Sciatic nerve (tissue), 2 donors: ENCODE measurements around the gene AMZ1. TPM values are rescaled to one million over a fixed set of nuclear protein-coding genes. Genes with fewer than 3 reads are reported as not detected.

Experiments used
- ATAC-seq: fragments of 200-7000 bp; cut with Tn5 transposase; one replicate; pipeline ENCODE4 v1.9.1; 2020; ENCODE audit warnings: mild to moderate bottlenecking, moderate library complexity
- DNase-seq: peaks from one replicate; pipeline ENCODE4 v3.0.0-alpha.2; 2020; ENCODE audit warnings: low spot score
- intact Hi-C: fragments of 100-400 bp; cut with DNase I; formaldehyde crosslinking; loops from one replicate; pipeline ENCODE4 v1.14.2; 2022
- total RNA-seq: library from RNA; stranded (reverse); fragmentation: NEBNext Ultra II Directional; extraction: Animal tissue kit (Norgen Biotek cat#: 25700); gene quantifications from one replicate; pipeline ENCODE4 v1.2.1, GENCODE V29; 2021
- donor health status: DM: no; HTN: no; CAD: no.
- donor health status: DM: no; HTN: no; CAD: no.

AMZ1 gene
- total RNA-seq, 1 donor from 2014 or later = 0.31 TPM

DNA sequence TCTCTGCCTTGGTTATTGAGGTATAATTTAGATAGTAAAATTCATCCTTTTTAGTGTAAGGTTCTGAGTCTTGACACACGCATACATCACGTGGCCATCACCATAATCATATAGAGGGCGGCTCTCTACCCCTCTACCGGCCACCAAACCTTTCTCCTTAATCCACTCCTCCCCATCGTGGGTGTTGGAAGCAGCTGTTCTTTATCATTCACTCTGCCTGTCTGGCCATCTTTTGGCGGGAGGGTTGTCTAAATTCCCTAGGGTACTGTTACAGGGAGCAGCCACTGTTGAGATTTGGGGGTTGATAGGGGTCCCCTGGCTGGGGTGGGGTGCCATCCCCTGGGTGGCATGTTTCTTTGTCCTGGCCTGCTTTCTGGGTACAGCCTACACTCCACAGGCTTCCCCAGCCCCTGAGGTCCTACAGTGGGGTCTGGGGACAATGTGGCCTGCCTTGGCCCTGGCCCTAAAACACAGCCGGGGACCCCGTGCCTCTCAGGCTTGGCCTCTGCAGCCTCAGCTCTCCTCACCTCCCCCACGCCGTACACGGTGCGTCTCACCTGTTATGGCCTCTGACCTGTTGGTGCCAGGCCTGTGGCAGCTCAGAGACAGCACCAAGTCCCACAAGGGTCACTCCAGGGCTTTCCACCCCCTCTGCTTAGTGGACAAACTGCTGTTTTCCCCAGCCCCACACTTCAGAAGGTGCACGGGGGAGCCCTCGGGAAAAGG lies 17.5 kb downstream of the AMZ1 start:
- no peak for ATAC-seq
- intact Hi-C loops = no loop called here
- DNase-seq = no peak

DNA sequence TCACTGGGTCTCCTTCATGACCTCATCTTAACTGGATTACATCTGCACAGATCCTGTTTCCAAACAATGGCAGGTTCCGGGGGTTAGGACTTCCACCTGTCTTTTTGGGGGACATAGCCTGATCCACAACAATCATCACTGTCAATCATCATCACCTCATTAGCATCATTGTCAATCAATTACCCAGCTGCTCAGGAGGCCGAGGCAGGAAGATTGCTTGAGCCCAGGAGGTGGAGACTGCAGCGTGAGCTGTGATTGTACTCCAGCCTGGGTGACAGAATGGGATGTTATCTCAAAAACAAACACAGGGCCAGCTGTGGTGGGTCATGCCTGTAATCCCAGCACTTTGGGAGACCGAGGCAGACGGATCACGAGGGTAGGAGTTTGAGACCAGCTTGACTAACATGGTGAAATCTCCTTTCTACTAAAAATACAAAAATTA lies 18.7 kb downstream of the AMZ1 start:
- intact Hi-C loops = no loop called here
- ATAC-seq (no peak), DNase-seq (no peak)

DNA sequence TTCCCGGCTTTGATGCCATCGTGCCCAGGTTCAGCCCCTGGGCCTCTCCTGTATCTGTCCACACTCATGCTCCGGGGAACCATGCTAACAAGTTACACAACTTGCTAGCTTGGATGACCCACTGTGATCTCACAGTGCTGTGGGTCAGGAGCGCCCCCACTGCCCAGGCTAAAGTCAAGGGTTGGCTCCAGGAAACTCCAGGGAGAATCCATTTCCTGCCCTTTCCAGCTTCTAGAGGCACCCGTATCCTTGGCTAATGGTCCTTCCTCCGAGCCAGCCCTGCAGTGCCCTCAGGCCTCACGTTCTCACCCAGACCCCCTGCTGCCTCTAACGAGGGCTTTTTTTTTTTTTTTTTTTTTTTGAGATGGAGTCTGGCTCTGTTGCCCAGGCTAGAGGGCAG lies 19.5 kb downstream of the AMZ1 start:
- DNase-seq = no peak
- no peak for ATAC-seq
- intact Hi-C loops = no loop called here

DNA sequence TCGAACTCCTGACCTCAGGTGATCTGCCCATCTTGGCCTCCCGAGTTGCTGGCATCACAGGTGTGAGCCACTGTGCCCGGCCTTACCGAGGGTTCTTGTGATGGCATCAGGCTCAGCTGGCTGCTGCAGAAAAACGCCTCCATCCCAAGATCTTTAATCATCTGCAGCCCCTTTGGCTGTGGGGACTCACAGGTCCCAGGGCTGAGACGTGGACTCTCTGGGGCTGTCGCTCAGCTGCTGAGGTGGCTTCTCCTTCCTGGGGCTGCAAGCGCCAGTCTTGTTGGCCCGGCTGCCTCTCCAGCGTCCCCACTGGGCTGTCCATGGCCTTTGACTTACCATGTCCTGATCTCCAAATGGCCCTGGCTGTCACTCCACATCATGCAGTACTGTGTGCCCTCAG lies 20.0 kb downstream of the AMZ1 start:
- ATAC-seq (no peak), DNase-seq (no peak)
- intact Hi-C loops = no loop called here

DNA sequence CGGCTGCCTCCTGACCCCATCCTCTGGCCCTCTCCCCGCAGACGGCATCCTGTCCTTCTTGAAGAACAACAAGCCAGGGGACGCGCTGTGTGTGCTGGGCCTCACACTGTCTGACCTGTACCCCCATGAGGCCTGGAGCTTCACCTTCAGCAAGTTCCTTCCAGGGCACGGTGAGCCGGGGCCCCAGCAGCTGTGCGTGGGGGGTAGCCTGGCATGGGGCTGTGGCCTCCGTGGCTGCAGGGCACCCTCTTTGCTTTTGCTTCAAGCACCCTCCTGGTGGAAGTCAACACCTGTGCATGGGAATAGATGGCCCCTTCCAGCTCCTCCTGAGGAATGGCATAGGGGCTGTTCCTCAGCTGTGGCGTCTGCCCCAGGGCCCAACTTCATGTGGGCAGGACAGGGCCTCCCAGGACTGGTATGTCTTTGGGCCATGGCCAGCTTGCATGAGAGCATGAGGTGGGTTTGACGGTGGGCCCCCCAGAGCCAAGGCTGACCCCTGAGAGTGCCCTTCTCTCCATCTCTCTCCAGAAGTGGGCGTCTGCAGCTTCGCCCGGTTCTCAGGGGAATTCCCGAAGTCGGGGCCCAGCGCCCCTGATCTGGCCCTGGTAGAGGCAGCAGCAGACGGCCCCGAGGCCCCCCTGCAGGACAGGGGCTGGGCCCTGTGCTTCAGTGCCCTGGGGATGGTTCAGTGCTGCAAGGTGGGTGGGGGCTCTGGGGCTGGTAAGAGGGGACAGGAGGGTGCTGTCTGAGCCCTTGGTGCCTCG lies 20.7 kb downstream of the AMZ1 start:
- DNase-seq = no peak
- intact Hi-C loops = no loop called here
- ATAC-seq = no peak

DNA sequence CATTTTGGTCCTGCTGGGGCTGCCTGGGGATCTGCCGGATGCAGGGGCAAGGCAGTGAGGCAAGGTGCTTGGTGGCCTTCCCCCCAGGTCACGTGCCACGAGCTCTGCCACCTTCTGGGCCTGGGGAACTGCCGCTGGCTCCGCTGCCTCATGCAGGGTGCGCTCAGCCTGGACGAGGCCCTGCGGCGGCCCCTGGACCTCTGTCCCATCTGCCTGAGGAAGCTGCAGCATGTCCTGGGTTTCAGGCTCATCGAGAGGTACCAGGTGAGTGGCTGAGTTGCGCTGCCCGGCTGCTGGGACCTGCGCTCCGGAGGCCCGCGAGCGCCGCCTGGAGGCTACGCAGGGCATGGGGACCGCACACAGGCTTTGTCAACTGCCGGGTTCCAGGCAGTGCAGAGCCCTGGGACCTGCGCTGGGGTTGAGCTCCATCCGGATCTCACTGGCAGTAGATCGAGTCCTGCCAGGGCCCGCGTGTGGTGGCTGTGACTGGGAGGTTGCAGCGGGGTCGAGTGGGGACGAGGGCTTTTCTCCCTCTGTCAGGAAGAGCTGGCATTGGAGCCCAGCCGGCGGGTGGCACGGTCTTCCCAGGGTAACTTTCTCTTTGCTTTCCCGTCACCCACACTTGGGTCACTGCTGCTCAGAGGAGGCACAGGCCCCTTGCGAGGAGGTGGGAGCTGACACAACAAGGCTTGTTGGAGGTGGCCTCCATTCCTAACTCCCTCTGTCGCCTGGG lies 21.7 kb downstream of the AMZ1 start:
- ATAC-seq (peak; percentile 74), DNase-seq (no peak)
- intact Hi-C loops = loop anchor here (10.0 kb wide), 1 partner anchor 115 kb away; no protein-coding TSS in a partner anchor

DNA sequence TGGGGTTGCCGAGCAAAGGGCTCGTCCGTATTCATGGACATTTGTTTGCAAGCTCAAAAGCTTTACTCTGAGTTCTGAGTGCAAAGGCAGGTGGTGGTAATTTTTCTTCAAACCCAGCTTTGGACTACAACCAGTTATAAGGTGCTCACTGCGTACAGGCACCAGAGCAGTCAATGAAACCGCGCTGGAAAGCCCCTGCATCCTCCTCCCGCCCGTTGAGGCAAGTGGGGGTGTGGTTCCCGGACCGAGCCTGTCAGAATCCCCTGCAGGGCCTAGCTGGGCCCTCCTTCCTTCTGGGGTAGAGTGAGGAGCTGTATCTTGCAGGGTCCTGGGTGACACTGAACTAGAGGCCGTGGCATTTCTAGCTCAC lies 22.3 kb downstream of the AMZ1 start:
- intact Hi-C loops = loop anchor here (10.0 kb wide), 1 partner anchor 115 kb away; no protein-coding TSS in a partner anchor
- ATAC-seq (no peak), DNase-seq (no peak)

DNA sequence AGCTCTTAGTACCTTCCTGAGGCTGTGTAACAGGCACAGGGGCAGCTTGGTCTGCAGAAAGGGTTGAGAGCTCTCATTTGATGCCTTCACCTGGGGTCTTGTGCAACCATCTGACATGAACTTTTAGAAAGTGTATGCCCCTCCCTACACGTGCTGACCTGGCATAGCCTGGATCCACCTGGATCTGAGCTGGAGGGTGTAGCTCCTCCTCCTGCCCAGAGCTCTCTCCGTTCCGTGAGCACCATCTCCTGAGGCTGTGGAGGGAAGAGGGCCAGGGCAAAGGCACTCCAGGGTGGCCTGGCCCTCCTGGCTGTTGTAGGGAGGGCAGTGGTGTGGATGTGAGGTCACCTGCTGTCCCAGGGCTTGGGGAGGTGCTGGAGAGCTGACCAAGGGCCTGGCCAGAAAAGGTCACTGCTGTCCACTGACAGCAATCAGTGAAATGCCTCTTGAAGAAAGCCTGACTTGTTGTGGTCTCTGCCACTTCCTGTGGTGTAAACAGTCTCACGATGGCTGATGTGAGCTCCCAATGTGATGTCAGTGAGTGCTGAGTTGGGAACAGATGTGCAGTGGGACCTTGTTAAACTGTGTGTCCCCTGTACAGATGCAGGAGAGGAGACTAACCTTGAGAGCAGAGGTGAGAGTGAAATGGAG lies 23.0 kb downstream of the AMZ1 start:
- intact Hi-C loops = loop anchor here (10.0 kb wide), 1 partner anchor 114 kb away; no protein-coding TSS in a partner anchor
- no peak for ATAC-seq
- no peak for DNase-seq

DNA sequence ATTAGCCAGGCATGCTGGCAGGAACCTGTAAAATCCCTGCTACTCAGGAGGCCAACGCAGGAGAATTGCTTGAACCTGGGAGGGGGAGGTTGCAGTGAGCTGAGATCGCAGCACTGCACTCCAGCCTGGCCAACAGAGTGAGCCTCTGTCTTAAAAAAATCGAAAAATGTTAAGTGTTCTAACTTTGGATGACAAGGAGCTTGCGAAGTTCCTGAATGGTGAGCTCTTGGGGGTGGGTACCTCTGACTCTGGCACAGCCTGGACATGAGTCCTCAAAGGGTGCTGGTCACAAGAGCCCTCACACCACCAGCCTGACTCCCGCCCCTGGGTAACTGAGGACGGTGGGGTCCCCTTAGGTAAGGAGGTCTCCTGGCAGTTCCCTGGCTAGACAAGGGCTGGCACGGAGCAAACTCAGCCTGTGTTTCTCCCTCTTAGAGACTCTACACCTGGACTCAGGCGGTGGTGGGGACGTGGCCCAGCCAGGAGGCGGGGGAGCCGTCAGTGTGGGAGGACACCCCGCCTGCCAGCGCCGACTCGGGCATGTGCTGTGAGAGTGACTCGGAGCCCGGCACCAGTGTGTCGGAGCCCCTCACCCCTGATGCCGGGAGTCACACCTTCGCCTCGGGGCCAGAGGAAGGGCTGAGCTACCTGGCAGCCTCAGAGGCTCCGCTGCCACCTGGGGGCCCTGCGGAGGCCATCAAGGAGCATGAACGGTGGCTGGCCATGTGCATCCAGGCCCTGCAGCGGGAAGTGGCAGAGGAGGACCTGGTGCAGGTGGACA lies 24.1 kb downstream of the AMZ1 start:
- DNase-seq (no peak), ATAC-seq (no peak)
- intact Hi-C loops = loop anchor here (10.0 kb wide), 1 partner anchor 113 kb away; no protein-coding TSS in a partner anchor

DNA sequence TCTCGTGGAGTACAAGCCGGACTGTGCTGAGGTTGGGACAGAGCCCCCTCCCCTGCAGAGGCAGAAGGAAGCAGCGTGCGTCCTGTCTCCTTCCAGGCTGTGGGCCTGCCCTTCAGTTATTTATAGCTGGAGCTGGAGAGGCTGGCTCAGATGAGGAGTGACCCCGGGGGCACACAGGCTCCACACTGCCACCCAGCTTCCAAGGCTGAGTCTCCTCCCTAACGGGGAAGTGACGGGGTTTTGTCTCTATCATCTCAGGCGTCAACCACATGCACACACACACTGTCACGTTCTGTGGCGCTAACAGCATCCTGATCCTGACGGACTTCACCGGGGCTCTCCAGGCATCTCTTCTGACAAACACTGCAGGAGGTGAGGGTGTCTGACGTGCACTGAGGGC lies 25.4 kb downstream of the AMZ1 start:
- no peak for DNase-seq
- no peak for ATAC-seq
- intact Hi-C loops = loop anchor here (10.0 kb wide), 1 partner anchor 111 kb away; no protein-coding TSS in a partner anchor

DNA sequence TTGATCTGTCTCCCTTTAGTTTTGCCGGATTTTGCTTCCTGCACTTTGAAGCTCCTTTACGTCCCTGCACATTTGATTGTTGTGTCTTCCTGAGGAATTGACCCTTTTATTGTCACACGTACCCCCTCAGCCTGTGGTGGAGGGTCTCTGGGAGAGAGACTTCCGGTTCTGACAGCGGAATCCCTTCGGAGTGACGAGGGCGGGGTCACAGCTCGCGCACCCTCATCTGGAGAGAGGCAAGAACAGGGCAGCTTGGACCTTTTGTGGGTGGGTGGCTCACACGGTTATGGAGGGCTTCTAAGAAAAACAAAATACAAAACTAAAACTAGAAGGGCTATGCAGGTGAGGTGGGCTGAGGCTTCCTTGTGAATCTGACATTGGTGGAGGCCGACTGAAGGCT lies 26.0 kb downstream of the AMZ1 start:
- ATAC-seq (no peak), DNase-seq (no peak)
- intact Hi-C loops = loop anchor here (10.0 kb wide), 1 partner anchor 111 kb away; no protein-coding TSS in a partner anchor

DNA sequence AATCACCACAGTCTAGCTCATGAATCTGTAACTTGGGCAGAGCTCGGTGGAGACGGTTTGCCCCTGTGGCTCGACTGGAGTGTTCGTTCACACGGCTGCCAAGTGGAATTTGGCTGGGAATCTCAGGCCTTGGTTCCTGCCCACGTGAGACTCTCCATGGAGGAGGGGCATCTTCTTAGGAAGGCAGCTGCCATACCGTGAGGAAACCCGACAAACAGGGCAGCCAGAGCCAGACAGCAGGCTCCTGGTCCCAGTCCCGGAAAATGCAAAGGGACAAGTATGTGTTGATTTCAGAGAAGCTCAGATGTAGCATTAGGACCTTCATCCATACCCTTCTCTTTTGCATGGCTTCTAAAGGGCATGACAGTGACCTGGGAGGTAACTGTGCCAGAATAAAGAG lies 26.6 kb downstream of the AMZ1 start:
- ATAC-seq (no peak), DNase-seq (no peak)
- intact Hi-C loops = loop anchor here (10.0 kb wide), 1 partner anchor 110 kb away; no protein-coding TSS in a partner anchor

DNA sequence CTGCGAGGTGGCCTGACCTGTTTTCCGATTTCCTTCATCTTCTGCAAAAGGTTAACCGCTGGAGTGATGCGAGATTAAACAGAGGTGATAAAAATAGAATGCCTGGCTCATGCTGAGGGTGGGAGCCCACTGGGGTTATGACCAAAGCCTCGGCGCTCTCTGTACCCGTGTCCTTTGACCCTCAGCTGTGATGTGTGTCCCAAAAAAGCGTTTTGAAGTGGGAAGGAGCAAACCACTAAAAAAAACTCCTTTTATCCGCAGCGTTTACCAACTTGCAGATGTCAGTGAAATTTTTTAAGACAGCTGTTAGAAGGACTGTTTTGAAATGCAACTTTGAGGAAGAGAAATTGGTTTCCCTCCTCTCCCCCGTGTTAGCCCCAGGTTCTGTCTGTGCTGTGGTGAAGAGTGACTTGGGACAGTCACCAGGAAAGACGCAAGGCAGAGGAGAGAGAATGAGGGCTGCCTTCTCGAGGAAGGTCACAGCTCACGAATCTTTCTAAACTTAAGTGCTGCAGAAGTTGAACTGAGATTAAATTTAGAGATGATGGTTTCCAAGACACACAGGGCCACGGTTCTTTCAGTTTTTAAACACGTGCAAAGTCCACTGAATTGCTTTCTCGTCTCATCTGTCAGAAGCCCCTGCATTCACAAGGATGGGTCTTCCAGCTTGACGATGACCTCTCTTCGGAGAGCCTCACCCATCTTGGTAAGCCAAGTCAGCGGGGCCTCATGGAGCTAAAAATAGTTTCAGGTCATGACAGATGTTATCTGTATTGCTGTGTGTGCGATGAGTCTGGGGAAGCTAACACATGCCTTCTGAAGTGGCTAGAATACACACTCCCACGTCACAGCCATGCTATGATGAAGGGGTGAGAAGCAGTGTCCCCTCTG lies 27.6 kb downstream of the AMZ1 start:
- ATAC-seq (no peak), DNase-seq (no peak)
- intact Hi-C loops = loop anchor here (10.0 kb wide), 1 partner anchor 109 kb away; no protein-coding TSS in a partner anchor

DNA sequence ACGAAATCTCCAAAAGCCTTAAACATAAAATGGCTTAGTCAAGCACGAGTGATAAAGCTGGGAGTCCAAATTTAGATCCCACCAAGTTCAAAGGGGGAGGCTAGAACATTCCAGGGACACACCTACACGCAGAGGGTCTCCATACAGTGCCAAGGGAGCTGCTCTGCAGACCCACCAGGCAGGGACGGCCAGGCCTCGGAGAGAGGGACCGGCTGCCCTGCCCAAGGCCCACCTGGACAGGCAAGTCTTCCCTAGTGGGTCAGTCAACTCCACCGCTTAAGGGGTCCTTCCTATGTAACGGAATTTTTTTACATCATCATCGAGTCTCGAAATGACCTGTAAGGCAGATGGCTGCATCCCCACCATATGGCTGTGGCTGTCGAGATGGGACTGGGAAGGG lies 28.5 kb downstream of the AMZ1 start:
- intact Hi-C loops = loop anchor here (10.0 kb wide), 1 partner anchor 108 kb away; no protein-coding TSS in a partner anchor

DNA sequence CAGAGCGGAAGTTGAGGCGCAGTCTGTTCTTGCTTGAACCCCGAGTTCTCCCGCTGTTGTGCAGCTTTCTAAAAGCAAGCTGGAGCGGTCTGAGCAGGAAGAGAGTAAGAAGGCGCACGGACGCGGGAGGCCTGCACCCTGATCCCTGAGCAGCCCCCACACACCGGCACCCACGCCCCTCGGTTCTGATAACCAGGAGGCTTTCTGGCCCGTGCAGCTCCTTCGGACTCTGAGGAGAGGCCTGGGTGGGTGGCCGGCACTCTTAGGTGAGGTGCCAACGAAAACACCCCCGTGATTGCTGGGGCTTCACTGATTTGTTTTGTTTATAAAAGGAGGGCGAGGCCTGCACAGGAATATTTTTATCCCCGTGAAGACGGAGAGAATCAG lies 28.9 kb downstream of the AMZ1 start:
- intact Hi-C loops = loop anchor here (10.0 kb wide), 1 partner anchor 108 kb away; no protein-coding TSS in a partner anchor
- ATAC-seq = no peak
- no peak for DNase-seq

More for the DNA sequence above, 28.5 kb downstream of the AMZ1 start:
- DNase-seq = no peak
- no peak for ATAC-seq

DNA sequence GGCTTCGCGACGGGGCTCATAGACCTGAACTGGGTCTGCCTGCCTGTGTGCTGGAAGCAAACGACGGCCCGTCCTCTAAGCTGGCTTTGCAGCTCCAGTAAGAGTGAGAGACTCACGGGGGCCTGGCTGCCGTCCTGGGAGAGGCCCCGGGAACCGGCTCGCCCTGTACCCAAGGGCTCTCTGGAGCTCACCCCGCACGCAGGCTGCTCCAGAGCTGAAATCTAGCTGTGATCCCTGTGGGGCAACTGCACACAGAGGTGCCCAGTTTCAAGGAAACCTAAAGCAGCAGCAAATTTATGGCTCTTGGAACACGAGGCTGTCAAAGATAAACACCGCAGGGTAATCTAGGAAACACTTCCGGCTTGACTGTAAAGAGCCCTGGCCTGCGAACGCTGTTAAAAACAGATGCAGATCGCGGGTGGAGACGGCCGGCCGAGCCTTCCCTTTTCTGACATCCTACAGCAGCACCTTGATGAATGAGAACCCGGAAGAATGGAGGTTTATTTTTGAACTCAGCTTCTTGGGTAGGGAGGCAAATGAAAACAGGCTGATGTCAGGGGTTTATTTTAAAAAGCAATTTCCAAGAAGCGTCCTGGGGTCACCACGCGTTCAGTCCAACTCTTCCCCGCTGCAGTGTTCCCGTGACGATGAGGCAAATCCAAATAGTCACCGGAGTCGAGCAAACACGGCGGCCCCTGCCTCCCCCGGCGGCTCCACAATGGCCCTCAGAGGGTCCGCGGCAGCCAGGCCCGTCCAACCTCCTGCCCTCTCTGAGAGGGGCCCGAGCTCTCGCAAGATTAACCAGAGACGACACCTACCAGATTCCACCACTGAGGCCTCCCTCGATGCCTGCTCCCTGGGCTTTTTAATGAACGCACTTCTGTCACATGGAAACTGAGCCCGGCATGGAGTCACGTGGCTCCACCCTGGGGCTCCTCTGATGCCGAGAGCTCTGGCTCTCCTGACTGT lies 29.6 kb downstream of the AMZ1 start:
- ATAC-seq (peak; percentile 62), DNase-seq (no peak)
- intact Hi-C loops = loop anchor here (10.0 kb wide), 1 partner anchor 107 kb away; no protein-coding TSS in a partner anchor
